ENCODE data around the gene ITPRID1. TPM values are rescaled to one million over a fixed set of nuclear protein-coding genes. Genes with fewer than 3 reads are reported as not detected.

The ITPRID1 gene
- polyA plus RNA-seq, 1 experiment: not detected

DNA sequence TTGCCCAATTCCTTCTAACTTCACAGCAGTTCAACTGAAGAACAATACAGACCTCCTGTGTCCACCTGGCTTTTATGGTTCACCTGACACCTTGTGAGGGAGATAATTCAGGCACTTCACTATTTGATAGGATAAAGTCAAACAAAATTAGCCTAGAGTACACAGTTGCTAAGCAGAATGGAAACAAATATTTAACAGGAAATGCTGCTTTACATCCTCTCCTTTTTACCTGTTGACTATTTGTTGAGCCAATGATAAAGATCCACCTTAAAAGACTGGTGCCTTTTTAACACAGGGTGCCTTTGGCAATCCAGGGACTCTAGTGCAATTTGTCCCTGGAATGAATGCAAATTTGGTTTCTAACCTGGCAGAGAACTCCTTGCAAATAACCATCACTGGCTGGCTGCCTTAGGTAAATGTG, 39.8 kb downstream of the ITPRID1 start:
- DNase-seq (ENCODE audit: low read depth, low spot score): no peak
- ChIA-PET POLR2A (no interaction called here), CTCF (no interaction called here)
- Histone ChIP-seq H3K9me3 (ENCODE audit: control insufficient read depth, insufficient read depth, low read length) (no peaks in the 10 kb centered on the region; the same call in 1 of the 2 replicates), H3K4me3 (ENCODE audit: low read depth, low read length) (no peak overlapping the region), H3K27ac (ENCODE audit: low read depth, low read length) (no peak overlapping the region), H3K27me3 (ENCODE audit: control insufficient read depth, insufficient read depth, low read length) (no peaks in the 10 kb centered on the region)
- TF ChIP-seq, protein P1, sequence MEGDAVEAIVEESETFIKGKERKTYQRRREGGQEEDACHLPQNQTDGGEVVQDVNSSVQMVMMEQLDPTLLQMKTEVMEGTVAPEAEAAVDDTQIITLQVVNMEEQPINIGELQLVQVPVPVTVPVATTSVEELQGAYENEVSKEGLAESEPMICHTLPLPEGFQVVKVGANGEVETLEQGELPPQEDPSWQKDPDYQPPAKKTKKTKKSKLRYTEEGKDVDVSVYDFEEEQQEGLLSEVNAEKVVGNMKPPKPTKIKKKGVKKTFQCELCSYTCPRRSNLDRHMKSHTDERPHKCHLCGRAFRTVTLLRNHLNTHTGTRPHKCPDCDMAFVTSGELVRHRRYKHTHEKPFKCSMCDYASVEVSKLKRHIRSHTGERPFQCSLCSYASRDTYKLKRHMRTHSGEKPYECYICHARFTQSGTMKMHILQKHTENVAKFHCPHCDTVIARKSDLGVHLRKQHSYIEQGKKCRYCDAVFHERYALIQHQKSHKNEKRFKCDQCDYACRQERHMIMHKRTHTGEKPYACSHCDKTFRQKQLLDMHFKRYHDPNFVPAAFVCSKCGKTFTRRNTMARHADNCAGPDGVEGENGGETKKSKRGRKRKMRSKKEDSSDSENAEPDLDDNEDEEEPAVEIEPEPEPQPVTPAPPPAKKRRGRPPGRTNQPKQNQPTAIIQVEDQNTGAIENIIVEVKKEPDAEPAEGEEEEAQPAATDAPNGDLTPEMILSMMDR (IDR thresholded peaks at IDR 0.05; ENCODE audit: low read depth, low read length): no peak

DNA sequence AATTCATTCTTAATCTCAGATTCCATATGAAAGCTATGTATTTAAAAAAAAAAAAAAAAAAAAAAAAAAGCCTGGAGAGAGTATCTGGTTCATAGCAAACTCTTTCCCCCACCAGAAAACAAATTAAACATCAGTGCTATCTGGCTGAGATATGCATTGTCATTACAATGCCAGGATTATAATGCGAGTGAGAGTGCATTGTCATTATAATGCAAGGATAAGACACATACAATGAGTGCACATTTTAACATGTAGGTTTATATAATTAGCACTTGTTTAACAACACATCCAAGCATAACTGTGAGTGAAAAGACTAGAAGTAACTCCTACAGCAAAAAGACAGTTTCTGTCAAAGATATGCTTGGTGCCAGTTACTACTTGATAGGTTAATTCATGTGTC, 48.1 kb downstream of the ITPRID1 start:
- ChIA-PET CTCF (no interaction called here), POLR2A (no interaction called here)
- no peak overlapping the region for H3K27ac ChIP-seq (ENCODE audit: low read depth, low read length)
- TF ChIP-seq, protein P1 (IDR thresholded peaks at IDR 0.05; ENCODE audit: low read depth, low read length): no peak
- H3K9me3 ChIP-seq (ENCODE audit: control insufficient read depth, insufficient read depth, low read length): no peaks in the 10 kb centered on the region
- H3K27me3 ChIP-seq (ENCODE audit: control insufficient read depth, insufficient read depth, low read length): no peaks in the 10 kb centered on the region
- no peak overlapping the region for H3K4me3 ChIP-seq (ENCODE audit: low read depth, low read length)
- no peak for DNase-seq (ENCODE audit: low read depth, low spot score)

- Histone ChIP-seq H3K27me3 (ENCODE audit: control insufficient read depth, insufficient read depth, low read length) (no peaks in the 10 kb centered on the region), H3K27ac (ENCODE audit: low read depth, low read length) (no peak overlapping the region), H3K9me3 (ENCODE audit: control insufficient read depth, insufficient read depth, low read length) (no peaks in the 10 kb centered on the region), H3K4me3 (ENCODE audit: low read depth, low read length) (no peak overlapping the region)
- POLR2A ChIA-PET: no interaction called here
- TF ChIP-seq, protein P1 (IDR thresholded peaks at IDR 0.05; ENCODE audit: low read depth, low read length): no peak
- CTCF ChIA-PET: no interaction called here
- DNase-seq (ENCODE audit: low read depth, low spot score): no peak
These were observed 49.6 kb downstream of the ITPRID1 start for GRCh38 chr7:31563522-31563921.

DNA sequence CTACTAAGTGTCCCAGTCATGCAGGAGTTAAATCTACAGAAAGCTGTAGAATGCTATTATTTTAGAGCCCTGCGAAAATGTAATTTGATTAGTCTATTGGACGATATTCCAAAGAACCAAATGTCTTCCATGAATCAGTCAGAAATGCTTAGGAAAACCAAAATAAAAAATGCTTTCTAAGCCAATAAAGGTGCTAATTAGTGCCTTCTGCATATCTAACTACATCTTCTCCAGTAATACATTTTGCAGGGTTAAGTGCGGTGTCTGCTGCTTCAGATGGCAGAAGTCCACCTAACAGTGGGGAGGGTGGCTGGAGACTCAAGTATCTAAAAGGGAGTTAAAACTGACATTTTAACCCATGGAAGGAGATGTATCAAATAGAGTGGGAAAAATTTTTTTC, 50.1 kb downstream of the ITPRID1 start:
- no peak overlapping the region for H3K27ac ChIP-seq (ENCODE audit: low read depth, low read length)
- no peak overlapping the region for H3K4me3 ChIP-seq (ENCODE audit: low read depth, low read length)
- CTCF ChIA-PET: no interaction called here
- POLR2A ChIA-PET: no interaction called here
- no peaks in the 10 kb centered on the region for H3K9me3 ChIP-seq (ENCODE audit: control insufficient read depth, insufficient read depth, low read length)
- no peak for DNase-seq (ENCODE audit: low read depth, low spot score)
- H3K27me3 ChIP-seq (ENCODE audit: control insufficient read depth, insufficient read depth, low read length): no peaks in the 10 kb centered on the region
- TF ChIP-seq, protein P1 (IDR thresholded peaks at IDR 0.05; ENCODE audit: low read depth, low read length): no peak

GRCh38 chr7:31564661-31565060, 50.8 kb downstream of the ITPRID1 start:
- DNase-seq (ENCODE audit: low read depth, low spot score): no peak
- no peaks in the 10 kb centered on the region for H3K9me3 ChIP-seq (ENCODE audit: control insufficient read depth, insufficient read depth, low read length)
- TF ChIP-seq, protein P1 (IDR thresholded peaks at IDR 0.05; ENCODE audit: low read depth, low read length): no peak
- H3K27me3 ChIP-seq (ENCODE audit: control insufficient read depth, insufficient read depth, low read length): no peaks in the 10 kb centered on the region
- H3K27ac ChIP-seq (ENCODE audit: low read depth, low read length): no peak overlapping the region
- ChIA-PET POLR2A (no interaction called here), CTCF (no interaction called here)
- no peak overlapping the region for H3K4me3 ChIP-seq (ENCODE audit: low read depth, low read length)

Data from AG04450 (cell line).